ENCODE data around the gene ABHD5. TPM values are rescaled to one million over a fixed set of nuclear protein-coding genes. Genes with fewer than 3 reads are reported as not detected.

The ABHD5 gene
- total and polyA plus RNA-seq, 2 experiments from 2014 or later = 32.3 to 45.5 TPM

DNA sequence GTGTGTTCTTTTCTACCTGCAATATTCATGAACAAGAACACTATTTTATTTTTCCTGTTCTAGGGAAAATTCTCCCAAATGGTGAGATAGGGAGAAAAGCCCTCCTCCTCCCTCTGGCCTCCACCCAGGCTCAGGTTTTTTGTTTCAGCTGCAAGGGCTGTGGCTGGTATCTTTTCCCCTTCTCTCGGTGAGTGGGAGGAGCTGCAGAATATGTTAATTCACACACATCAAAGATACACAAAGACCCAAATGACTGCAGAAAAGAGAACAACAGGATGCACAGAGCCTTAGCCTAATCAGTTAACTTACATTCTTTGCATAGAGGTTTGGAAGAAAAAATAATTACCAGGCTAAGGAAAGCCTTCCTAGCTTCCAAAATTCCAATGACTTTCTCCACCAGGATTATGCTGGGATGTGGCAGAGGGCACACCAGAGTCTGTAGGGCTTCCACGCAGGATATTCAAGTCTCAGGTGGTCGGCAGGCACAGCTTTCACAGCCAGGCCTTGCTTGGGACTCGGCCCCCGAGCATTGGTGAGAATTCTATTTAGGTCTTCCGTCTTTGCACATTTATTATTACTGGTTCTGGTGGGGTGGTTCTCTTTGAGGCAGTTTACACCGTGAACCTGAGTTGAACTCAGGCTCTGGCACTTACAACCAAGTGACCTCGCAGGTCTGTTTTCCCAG is 64.9 kb downstream of the ABHD5 start:
- Histone ChIP-seq H3K79me2 (ENCODE audit: insufficient read depth) (no peaks in the 10 kb centered on the region), H4K20me1 (ENCODE audit: insufficient read depth) (no peaks in the 10 kb centered on the region), H3K27me3 (replicated peaks; ENCODE audit: insufficient read depth) (no peaks in the 10 kb centered on the region), H3K9me2 (ENCODE audit: insufficient read depth) (no peaks in the 10 kb centered on the region), H2AFZ (no peak overlapping the region), H3K4me1 (ENCODE audit: insufficient read depth) (peaks cover 52% of the 10 kb centered on the region), H3K4me3 (no peak overlapping the region), H3K4me2 (ENCODE audit: unreplicated experiment) (no peak overlapping the region), H3K9ac (no peak overlapping the region), H3K9me3 (ENCODE audit: low read depth) (no peaks in the 10 kb centered on the region), H3K36me3 (ENCODE audit: low read depth) (no peaks in the 10 kb centered on the region), H3K27ac (no peak overlapping the region), H3F3A (ENCODE audit: insufficient read depth) (peaks cover 42% of the 10 kb centered on the region)
- DNase-seq = no peak
- in situ Hi-C loops (cut with MboI) = no loop called here
- 86 to 89% methylated on average over 8 of the region's 8 CpGs for WGBS, 2 experiments (ENCODE audit: low coverage in 1 of 2, low lambda C conversion rate in 2 of 2, missing lambda C conversion rate in 2 of 2)
- TF ChIP-seq EZH2 (IDR thresholded peaks at IDR 0.05; ENCODE audit: insufficient read depth, poor library complexity, severe bottlenecking) (no peak), EZH2phosphoT487 (IDR thresholded peaks at IDR 0.05; ENCODE audit: insufficient read depth, low read depth) (no peak)

DNA sequence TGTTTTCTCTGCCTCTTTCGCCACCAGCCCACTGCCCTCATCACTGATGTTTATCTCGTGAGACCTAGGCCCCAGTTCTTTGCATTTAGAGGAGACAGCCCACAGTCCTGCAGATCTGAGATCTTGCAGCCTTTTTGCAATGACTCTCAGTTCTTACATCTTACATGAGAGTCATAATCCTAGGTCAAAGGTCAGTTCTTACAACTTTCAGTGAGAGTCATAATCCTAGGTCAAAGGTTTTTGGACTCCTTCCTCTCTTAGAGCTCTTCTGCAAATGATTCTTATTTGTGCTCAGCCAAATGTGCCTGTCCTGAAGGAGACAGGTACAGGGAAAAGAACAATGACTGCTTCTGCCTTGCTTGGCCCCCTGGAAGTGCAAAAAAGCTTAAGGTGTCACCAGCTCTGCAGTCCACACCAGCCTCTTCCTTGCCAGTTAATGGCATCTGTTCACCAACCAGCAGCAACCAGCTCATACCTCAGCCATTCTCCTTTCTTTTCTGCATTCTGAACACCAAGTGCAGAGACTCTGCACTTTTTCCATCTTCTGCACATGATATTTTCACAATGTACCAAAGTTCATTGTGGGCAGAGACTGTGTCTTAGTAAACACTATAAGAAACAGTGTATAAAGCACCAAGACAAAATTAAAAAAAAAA is 67.1 kb downstream of the ABHD5 start:
- Histone ChIP-seq H2AFZ (no peak overlapping the region), H3K9me3 (ENCODE audit: low read depth) (no peaks in the 10 kb centered on the region), H3K9me2 (ENCODE audit: insufficient read depth) (no peaks in the 10 kb centered on the region), H4K20me1 (ENCODE audit: insufficient read depth) (no peaks in the 10 kb centered on the region), H3K4me1 (ENCODE audit: insufficient read depth) (peaks cover 61% of the 10 kb centered on the region), H3K27ac (peak overlapping the region; percentile 73; the same call in 1 of the 2 replicates), H3F3A (ENCODE audit: insufficient read depth) (peaks cover 48% of the 10 kb centered on the region), H3K9ac (no peak overlapping the region), H3K79me2 (ENCODE audit: insufficient read depth) (no peaks in the 10 kb centered on the region), H3K4me2 (ENCODE audit: unreplicated experiment) (no peak overlapping the region), H3K36me3 (ENCODE audit: low read depth) (no peaks in the 10 kb centered on the region), H3K4me3 (no peak overlapping the region), H3K27me3 (replicated peaks; ENCODE audit: insufficient read depth) (no peaks in the 10 kb centered on the region)
- TF ChIP-seq EZH2phosphoT487 (IDR thresholded peaks at IDR 0.05; ENCODE audit: insufficient read depth, low read depth) (no peak), EZH2 (IDR thresholded peaks at IDR 0.05; ENCODE audit: insufficient read depth, poor library complexity, severe bottlenecking) (no peak)
- DNase-seq = no peak
- 96 to 97% methylated on average over 2 of the region's 2 CpGs for WGBS, 2 experiments (ENCODE audit: low coverage in 1 of 2, low lambda C conversion rate in 2 of 2, missing lambda C conversion rate in 2 of 2)
- in situ Hi-C loops (cut with MboI) = no loop called here

DNA sequence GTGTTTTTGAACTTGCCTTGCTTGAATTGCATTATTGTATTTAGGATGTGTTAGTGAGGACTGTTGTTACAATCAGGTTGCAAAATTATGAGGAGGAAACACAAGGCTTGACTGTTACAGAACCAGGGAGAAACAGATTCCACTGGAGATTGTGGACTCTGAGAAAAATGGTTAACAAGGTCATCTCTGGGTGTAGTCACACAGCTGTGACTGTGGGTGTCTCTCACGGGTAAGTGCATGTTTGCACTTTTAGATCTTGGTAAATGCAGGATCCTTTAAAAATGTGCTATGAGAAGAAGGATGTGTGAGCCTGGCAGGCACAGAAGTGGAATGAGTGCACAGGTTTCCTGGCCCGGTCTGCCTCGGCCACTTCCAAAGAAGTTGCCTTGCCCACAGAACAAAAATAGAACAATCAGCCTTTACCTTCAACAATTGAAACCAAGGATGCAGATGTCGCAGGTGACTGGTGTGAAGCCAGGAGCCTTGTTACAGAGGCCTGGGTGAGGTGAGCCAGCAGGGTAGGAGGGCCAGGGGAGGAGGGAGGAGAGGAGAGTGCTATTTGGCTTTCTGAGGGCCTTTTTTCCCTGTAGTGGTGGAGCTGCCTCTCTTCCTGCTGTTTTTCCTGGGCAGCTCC is 68.0 kb downstream of the ABHD5 start:
- in situ Hi-C loops (cut with MboI) = no loop called here
- peak overlapping the region; percentile 31 for H3K4me2 ChIP-seq (ENCODE audit: unreplicated experiment)
- H4K20me1 ChIP-seq (ENCODE audit: insufficient read depth) = no peaks in the 10 kb centered on the region
- no peaks in the 10 kb centered on the region for H3K9me3 ChIP-seq (ENCODE audit: low read depth)
- H3K4me3 ChIP-seq = no peak overlapping the region
- 87 to 95% methylated on average over 4 of the region's 4 CpGs for WGBS, 2 experiments (ENCODE audit: low coverage in 1 of 2, low lambda C conversion rate in 2 of 2, missing lambda C conversion rate in 2 of 2)
- TF ChIP-seq EZH2phosphoT487 (IDR thresholded peaks at IDR 0.05; ENCODE audit: insufficient read depth, low read depth) (no peak), EZH2 (IDR thresholded peaks at IDR 0.05; ENCODE audit: insufficient read depth, poor library complexity, severe bottlenecking) (no peak)
- peak overlapping the region; percentile 58 for H2AFZ ChIP-seq
- no peaks in the 10 kb centered on the region for H3K27me3 ChIP-seq (replicated peaks; ENCODE audit: insufficient read depth)
- DNase-seq = peak; percentile 14
- H3F3A ChIP-seq (ENCODE audit: insufficient read depth) = peaks cover 43% of the 10 kb centered on the region
- H3K79me2 ChIP-seq (ENCODE audit: insufficient read depth) = no peaks in the 10 kb centered on the region
- H3K27ac ChIP-seq = peak overlapping the region; percentile 73
- H3K9me2 ChIP-seq (ENCODE audit: insufficient read depth) = no peaks in the 10 kb centered on the region
- peak overlapping the region; percentile 52 for H3K9ac ChIP-seq
- H3K4me1 ChIP-seq (ENCODE audit: insufficient read depth) = peaks cover 53% of the 10 kb centered on the region
- H3K36me3 ChIP-seq (ENCODE audit: low read depth) = no peaks in the 10 kb centered on the region

DNA sequence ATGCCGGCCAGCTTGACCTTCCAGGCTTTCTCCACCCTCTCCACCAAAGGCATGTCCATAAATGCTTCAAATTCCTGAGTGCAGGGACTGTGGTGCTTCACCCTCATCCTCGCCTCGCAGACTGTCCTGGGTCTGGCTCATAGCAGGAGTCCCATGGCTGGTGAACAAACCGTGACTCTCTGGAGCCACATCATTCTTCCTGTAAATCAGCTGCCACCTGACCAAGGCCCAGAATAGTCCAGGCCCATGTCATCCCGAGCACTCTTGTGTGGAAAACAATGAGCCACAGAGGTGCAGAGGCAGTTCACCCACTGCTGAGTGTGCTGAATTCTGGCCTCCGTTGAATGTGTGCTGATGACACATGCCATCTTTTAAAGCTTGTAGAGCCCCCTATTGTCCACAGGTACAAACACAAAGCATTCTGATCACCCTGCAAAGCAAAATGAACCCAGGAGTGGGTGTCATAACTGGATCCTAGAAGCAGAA is 68.6 kb downstream of the ABHD5 start:
- in situ Hi-C loops (cut with MboI) = no loop called here
- Histone ChIP-seq H2AFZ (peak overlapping the region; percentile 58), H3K9ac (peak overlapping the region; percentile 52), H3K4me1 (ENCODE audit: insufficient read depth) (peaks cover 51% of the 10 kb centered on the region), H3K4me3 (no peak overlapping the region), H4K20me1 (ENCODE audit: insufficient read depth) (no peaks in the 10 kb centered on the region), H3K27me3 (replicated peaks; ENCODE audit: insufficient read depth) (no peaks in the 10 kb centered on the region), H3K27ac (peak overlapping the region; percentile 73), H3F3A (ENCODE audit: insufficient read depth) (peaks cover 39% of the 10 kb centered on the region), H3K4me2 (ENCODE audit: unreplicated experiment) (peak overlapping the region; percentile 31), H3K79me2 (ENCODE audit: insufficient read depth) (no peaks in the 10 kb centered on the region), H3K9me3 (ENCODE audit: low read depth) (no peaks in the 10 kb centered on the region), H3K36me3 (ENCODE audit: low read depth) (no peaks in the 10 kb centered on the region), H3K9me2 (ENCODE audit: insufficient read depth) (no peaks in the 10 kb centered on the region)
- DNase-seq = peak; percentile 93
- TF ChIP-seq EZH2phosphoT487 (IDR thresholded peaks at IDR 0.05; ENCODE audit: insufficient read depth, low read depth) (no peak), EZH2 (IDR thresholded peaks at IDR 0.05; ENCODE audit: insufficient read depth, poor library complexity, severe bottlenecking) (no peak)
- 0 to 4% methylated on average over 6 of the region's 6 CpGs for WGBS, 2 experiments (ENCODE audit: low coverage in 1 of 2, low lambda C conversion rate in 2 of 2, missing lambda C conversion rate in 2 of 2)

Data from GM23248 (cell line).